GM23338 (cell line): ENCODE results near the gene VMAC. TPM values are rescaled to one million over a fixed set of nuclear protein-coding genes. Genes with fewer than 3 reads are reported as not detected.

Experiments
- ATAC-seq: fragments of 200-7000 bp; cut with Tn5 transposase; 3 replicates; pipeline ENCODE4 v1.9.1; 2020
- DNase-seq: peaks from one replicate; pipeline ENCODE4 v3.0.0-alpha.2; 2015; ENCODE audit warnings: low spot score
- H2AFZ ChIP-seq: fragments of 200-600 bp; sonication (generic); 2 replicates; pipeline ENCODE4 v1.8.0; 2016; ENCODE audit warnings: antibody characterized with exemption, mild to moderate bottlenecking, moderate library complexity
- H3F3A ChIP-seq: fragments of 200-600 bp; sonication (generic); replicated peaks from 2 replicates; pipeline ENCODE4 v1.8.0; 2017; ENCODE audit warnings: antibody characterized with exemption, mixed run types, low read depth
- H3K27ac ChIP-seq: fragments of 200-600 bp; sonication (generic); 2 replicates; pipeline ENCODE4 v1.6.1; 2016; ENCODE audit warnings: low read depth
- H3K27me3 ChIP-seq: fragments of 200-600 bp; sonication (generic); 2 replicates; pipeline ENCODE4 v1.8.0; 2016; ENCODE audit warnings: mild to moderate bottlenecking, mixed run types, moderate library complexity; ENCODE audit not compliant: insufficient read depth
- H3K36me3 ChIP-seq: fragments of 200-600 bp; sonication (generic); 2 replicates; pipeline ENCODE4 v1.8.0; 2016; ENCODE audit warnings: mild to moderate bottlenecking; ENCODE audit not compliant: insufficient read depth
- H3K4me1 ChIP-seq: fragments of 200-600 bp; sonication (generic); 2 replicates; pipeline ENCODE4 v1.8.0; 2016; ENCODE audit warnings: mild to moderate bottlenecking, moderate library complexity; ENCODE audit not compliant: insufficient read depth
- H3K4me2 ChIP-seq: fragments of 200-600 bp; sonication (generic); 2 replicates; pipeline ENCODE4 v1.7.1; 2017; ENCODE audit warnings: mixed run types
- H3K4me3 ChIP-seq: fragments of 200-600 bp; sonication (generic); 2 replicates; pipeline ENCODE4 v1.6.1; 2016; ENCODE audit warnings: mixed run types
- H3K79me2 ChIP-seq: fragments of 200-600 bp; sonication (generic); replicated peaks from 2 replicates; pipeline ENCODE4 v1.8.0; 2017; ENCODE audit warnings: mild to moderate bottlenecking; ENCODE audit not compliant: insufficient read depth
- H3K9me2 ChIP-seq: fragments of 200-600 bp; sonication (generic); 2 replicates; pipeline ENCODE4 v1.8.0; 2017; ENCODE audit not compliant: insufficient read depth
- H4K20me1 ChIP-seq: fragments of 200-600 bp; sonication (generic); replicated peaks from 2 replicates; pipeline ENCODE4 v1.8.0; 2017; ENCODE audit warnings: mild to moderate bottlenecking; ENCODE audit not compliant: insufficient read depth
- H3K27ac Mint-ChIP-seq: 2 replicates; pipeline ENCODE4 v1.8.0; 2020; ENCODE audit warnings: inconsistent platforms, mild to moderate bottlenecking, moderate library complexity, mixed read lengths
- H3K27me3 Mint-ChIP-seq: 3 replicates; pipeline ENCODE4 v1.8.0; 2022; ENCODE audit warnings: low read depth, mild to moderate bottlenecking, moderate library complexity, mixed read lengths, inconsistent platforms; ENCODE audit not compliant: insufficient read depth, poor library complexity
- H3K36me3 Mint-ChIP-seq: 3 replicates; pipeline ENCODE4 v1.8.0; 2021; ENCODE audit warnings: low read depth, mild to moderate bottlenecking, inconsistent platforms, moderate library complexity, mixed read lengths
- H3K4me1 Mint-ChIP-seq: 3 replicates; pipeline ENCODE4 v1.8.0; 2020; ENCODE audit warnings: mild to moderate bottlenecking, inconsistent platforms, mixed read lengths
- H3K4me3 Mint-ChIP-seq: 3 replicates; pipeline ENCODE4 v1.8.0; 2021; ENCODE audit warnings: moderate library complexity, mild to moderate bottlenecking, inconsistent platforms, mixed read lengths
- H3K9me3 Mint-ChIP-seq: 3 replicates; pipeline ENCODE4 v1.8.0; 2020; ENCODE audit warnings: moderate library complexity, mild to moderate bottlenecking, inconsistent platforms, mixed read lengths
- EZH2 ChIP-seq: fragments of 200-600 bp; sonication (generic); IDR thresholded peaks from one replicate; pipeline ENCODE4 v1.8.0; 2017; ENCODE audit warnings: antibody characterized with exemption, mild to moderate bottlenecking, low read depth; ENCODE audit not compliant: unreplicated experiment
- EZH2phosphoT487 ChIP-seq: fragments of 200-600 bp; sonication (generic); IDR thresholded peaks from one replicate; pipeline ENCODE4 v1.8.1; 2018; ENCODE audit warnings: antibody characterized with exemption; ENCODE audit not compliant: unreplicated experiment
- JUNB ChIP-seq: IDR thresholded peaks from one replicate; pipeline ENCODE4 v1.6.1; 2016; ENCODE audit warnings: antibody characterized with exemption; ENCODE audit not compliant: unreplicated experiment
- NANOG ChIP-seq: IDR thresholded peaks from 2 replicates; pipeline ENCODE4 v1.6.1; 2016; ENCODE audit warnings: antibody characterized with exemption, borderline replicate concordance
- POLR2AphosphoS5 ChIP-seq: IDR thresholded peaks from 2 replicates; pipeline ENCODE4 v1.6.1; 2016; ENCODE audit warnings: antibody characterized with exemption, low read depth
- polyA plus RNA-seq: library from polyadenylated mRNA; unstranded; fragments of >200 nt; fragmentation: Nextera tagmentation; extraction: Ambion mirVana; gene quantifications from 2 replicates; pipeline ENCODE4 v1.2.1, GENCODE V29; 2016
- total RNA-seq: library from RNA; depleted of rRNA; stranded (reverse); fragments of >200 nt; shearing (Covaris generic); gene quantifications from 2 replicates; pipeline ENCODE4 v1.2.3, GENCODE V29; 2014
- TF ChIP-seq, protein P1 (sequence below): fragments of 250-450 bp; sonication (Bioruptor Pico); IDR thresholded peaks from 2 replicates; pipeline ENCODE4 v1.5.0; 2020; ENCODE audit warnings: mild to moderate bottlenecking, moderate library complexity
- TF ChIP-seq, protein P2 (sequence below), 2 experiments: fragments of 200-600 bp in 1 of 2; sonication (generic) in 1 of 2; conservative IDR thresholded peaks; 2 replicates each; pipeline versions ENCODE4 v1.5.1 to v1.6.1; 2016 to 2017; ENCODE audit warnings: antibody characterized with exemption in 2 of 2, low read depth in 2 of 2, mild to moderate bottlenecking in 2 of 2, moderate library complexity in 1 of 2
- TF ChIP-seq, protein P3 (sequence below): IDR thresholded peaks from 2 replicates; pipeline ENCODE4 v1.6.1; 2016; ENCODE audit warnings: antibody characterized with exemption

Gene VMAC
- total and polyA plus RNA-seq, 2 experiments from 2014 or later, result 0.79 to 3.7 TPM

DNA sequence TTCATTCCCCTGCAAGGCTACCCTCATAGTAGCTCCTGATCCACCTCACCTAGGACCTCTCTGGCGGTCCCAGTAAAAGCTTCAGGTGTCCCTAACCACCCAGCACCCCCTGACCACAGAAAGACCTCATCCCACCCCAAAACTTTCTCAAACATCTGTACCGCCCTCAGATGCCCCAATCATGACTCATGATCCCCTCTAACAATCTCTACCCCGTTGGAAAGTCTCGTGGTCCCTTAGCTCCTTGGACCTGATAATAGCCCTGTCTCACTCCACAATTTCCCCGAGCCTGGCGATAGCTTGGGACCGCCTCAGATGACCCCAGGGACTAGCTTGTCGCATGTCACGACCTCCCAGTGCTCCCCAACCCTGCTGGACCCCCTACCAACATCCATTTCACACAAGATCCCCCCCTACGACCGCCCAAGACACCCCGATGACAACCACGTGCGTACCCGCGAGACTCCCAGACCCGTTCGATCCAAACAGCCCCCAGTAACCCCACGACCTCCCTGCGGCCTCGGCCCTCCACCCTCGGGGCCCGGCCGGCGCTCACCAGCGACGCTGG lies 1.5 kb upstream of the VMAC start (continued):
- TF ChIP-seq, protein P1, sequence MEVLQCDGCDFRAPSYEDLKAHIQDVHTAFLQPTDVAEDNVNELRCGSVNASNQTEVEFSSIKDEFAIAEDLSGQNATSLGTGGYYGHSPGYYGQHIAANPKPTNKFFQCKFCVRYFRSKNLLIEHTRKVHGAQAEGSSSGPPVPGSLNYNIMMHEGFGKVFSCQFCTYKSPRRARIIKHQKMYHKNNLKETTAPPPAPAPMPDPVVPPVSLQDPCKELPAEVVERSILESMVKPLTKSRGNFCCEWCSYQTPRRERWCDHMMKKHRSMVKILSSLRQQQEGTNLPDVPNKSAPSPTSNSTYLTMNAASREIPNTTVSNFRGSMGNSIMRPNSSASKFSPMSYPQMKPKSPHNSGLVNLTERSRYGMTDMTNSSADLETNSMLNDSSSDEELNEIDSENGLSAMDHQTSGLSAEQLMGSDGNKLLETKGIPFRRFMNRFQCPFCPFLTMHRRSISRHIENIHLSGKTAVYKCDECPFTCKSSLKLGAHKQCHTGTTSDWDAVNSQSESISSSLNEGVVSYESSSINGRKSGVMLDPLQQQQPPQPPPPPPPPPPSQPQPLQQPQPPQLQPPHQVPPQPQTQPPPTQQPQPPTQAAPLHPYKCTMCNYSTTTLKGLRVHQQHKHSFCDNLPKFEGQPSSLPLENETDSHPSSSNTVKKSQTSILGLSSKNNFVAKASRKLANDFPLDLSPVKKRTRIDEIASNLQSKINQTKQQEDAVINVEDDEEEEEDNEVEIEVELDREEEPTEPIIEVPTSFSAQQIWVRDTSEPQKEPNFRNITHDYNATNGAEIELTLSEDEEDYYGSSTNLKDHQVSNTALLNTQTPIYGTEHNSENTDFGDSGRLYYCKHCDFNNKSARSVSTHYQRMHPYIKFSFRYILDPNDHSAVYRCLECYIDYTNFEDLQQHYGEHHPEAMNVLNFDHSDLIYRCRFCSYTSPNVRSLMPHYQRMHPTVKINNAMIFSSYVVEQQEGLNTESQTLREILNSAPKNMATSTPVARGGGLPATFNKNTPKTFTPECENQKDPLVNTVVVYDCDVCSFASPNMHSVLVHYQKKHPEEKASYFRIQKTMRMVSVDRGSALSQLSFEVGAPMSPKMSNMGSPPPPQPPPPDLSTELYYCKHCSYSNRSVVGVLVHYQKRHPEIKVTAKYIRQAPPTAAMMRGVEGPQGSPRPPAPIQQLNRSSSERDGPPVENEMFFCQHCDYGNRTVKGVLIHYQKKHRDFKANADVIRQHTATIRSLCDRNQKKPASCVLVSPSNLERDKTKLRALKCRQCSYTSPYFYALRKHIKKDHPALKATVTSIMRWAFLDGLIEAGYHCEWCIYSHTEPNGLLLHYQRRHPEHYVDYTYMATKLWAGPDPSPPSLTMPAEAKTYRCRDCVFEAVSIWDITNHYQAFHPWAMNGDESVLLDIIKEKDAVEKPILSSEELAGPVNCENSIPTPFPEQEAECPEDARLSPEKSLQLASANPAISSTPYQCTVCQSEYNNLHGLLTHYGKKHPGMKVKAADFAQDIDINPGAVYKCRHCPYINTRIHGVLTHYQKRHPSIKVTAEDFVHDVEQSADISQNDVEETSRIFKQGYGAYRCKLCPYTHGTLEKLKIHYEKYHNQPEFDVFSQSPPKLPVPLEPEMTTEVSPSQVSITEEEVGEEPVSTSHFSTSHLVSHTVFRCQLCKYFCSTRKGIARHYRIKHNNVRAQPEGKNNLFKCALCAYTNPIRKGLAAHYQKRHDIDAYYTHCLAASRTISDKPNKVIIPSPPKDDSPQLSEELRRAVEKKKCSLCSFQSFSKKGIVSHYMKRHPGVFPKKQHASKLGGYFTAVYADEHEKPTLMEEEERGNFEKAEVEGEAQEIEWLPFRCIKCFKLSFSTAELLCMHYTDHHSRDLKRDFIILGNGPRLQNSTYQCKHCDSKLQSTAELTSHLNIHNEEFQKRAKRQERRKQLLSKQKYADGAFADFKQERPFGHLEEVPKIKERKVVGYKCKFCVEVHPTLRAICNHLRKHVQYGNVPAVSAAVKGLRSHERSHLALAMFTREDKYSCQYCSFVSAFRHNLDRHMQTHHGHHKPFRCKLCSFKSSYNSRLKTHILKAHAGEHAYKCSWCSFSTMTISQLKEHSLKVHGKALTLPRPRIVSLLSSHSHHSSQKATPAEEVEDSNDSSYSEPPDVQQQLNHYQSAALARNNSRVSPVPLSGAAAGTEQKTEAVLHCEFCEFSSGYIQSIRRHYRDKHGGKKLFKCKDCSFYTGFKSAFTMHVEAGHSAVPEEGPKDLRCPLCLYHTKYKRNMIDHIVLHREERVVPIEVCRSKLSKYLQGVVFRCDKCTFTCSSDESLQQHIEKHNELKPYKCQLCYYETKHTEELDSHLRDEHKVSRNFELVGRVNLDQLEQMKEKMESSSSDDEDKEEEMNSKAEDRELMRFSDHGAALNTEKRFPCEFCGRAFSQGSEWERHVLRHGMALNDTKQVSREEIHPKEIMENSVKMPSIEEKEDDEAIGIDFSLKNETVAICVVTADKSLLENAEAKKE (CRISPR knock-in tag), result no peak
- TF ChIP-seq, protein P2, sequence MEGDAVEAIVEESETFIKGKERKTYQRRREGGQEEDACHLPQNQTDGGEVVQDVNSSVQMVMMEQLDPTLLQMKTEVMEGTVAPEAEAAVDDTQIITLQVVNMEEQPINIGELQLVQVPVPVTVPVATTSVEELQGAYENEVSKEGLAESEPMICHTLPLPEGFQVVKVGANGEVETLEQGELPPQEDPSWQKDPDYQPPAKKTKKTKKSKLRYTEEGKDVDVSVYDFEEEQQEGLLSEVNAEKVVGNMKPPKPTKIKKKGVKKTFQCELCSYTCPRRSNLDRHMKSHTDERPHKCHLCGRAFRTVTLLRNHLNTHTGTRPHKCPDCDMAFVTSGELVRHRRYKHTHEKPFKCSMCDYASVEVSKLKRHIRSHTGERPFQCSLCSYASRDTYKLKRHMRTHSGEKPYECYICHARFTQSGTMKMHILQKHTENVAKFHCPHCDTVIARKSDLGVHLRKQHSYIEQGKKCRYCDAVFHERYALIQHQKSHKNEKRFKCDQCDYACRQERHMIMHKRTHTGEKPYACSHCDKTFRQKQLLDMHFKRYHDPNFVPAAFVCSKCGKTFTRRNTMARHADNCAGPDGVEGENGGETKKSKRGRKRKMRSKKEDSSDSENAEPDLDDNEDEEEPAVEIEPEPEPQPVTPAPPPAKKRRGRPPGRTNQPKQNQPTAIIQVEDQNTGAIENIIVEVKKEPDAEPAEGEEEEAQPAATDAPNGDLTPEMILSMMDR (conservative IDR thresholded peaks at IDR 0.05; ENCODE audit: low read depth in 2 of 2), result no peak

DNA sequence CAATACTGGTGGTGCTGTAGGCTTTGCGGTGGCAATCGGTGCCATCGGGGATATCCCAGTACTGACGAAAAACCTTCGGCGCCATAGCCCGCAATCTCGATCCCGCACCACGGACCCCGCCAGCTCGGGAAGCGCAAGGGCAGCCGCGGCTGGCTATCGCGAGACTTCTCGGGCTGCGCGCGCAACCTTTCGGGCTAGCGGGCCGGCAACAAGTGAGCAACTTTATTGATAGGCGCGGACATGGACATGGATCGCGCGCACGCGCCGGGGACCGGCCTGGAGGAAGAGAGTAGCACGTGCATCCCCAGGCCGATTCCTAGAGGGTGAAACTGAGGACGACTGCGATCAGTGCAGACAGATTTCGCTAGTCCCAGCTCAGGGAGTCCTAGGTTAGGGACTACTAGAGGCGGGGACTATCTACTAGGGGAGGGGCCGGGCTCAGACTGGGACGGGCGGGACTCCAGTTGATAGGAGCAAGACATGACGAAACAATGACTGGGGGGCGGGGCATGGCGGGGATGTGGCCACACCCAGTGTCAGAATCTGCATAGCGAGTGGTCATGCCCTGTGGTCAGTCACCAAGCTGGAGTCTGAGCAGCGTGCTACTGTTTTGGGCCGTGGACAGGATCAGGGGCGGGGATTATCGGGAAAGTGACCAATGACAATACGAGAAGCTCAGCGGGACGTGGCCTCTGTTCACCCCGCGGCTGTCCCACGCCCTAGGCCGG lies 884 bp upstream of the VMAC start, which contains the start of gene NDUFA11:
TSS of gene NDUFA11 (minus strand) at position 167 of the 728 bp plus-strand sequence. CDS start at position 85, 82 bp downstream.
- H3K4me2 ChIP-seq, result peak within 1 kb of the TSS; percentile 94
- peaks cover 36% of the 10 kb centered on the region for H3K79me2 ChIP-seq
- H3F3A ChIP-seq, result no peaks in the 10 kb centered on the region
- peak; percentile 97 for DNase-seq
- H3K4me1 Mint-ChIP-seq, result 0 out of 3 replicates have a peak, but pooled peaks cover 3% of the 10 kb centered on the region
- H3K36me3 Mint-ChIP-seq, result peaks cover 19% of the 10 kb centered on the region
- peak within 1 kb of the TSS; percentile 95 for H3K27ac ChIP-seq
- H3K4me3 Mint-ChIP-seq, result peak within 1 kb of the TSS; percentile 99
- H3K27me3 ChIP-seq, result no peaks in the 10 kb centered on the region
- peak within 1 kb of the TSS; percentile 79 for H2AFZ ChIP-seq
- peak; percentile 56 for ATAC-seq
- H3K9me3 Mint-ChIP-seq, result no peaks in the 10 kb centered on the region
- peak within 1 kb of the TSS; percentile 91 for H3K4me3 ChIP-seq
- peaks cover 16% of the 10 kb centered on the region for H3K27me3 Mint-ChIP-seq
- no peaks in the 10 kb centered on the region for H3K9me2 ChIP-seq
- no peaks in the 10 kb centered on the region for H3K36me3 ChIP-seq
- H3K27ac Mint-ChIP-seq, result peak within 1 kb of the TSS; percentile 99
- TF ChIP-seq EZH2phosphoT487 (no peak), JUNB (no peak), EZH2 (no peak), NANOG (no peak), POLR2AphosphoS5 (peak; percentile 97)
- TF ChIP-seq, protein P3, sequence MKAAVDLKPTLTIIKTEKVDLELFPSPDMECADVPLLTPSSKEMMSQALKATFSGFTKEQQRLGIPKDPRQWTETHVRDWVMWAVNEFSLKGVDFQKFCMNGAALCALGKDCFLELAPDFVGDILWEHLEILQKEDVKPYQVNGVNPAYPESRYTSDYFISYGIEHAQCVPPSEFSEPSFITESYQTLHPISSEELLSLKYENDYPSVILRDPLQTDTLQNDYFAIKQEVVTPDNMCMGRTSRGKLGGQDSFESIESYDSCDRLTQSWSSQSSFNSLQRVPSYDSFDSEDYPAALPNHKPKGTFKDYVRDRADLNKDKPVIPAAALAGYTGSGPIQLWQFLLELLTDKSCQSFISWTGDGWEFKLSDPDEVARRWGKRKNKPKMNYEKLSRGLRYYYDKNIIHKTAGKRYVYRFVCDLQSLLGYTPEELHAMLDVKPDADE, result peak; percentile 62; the same call in 1 of the 2 replicates
- H4K20me1 ChIP-seq, result peaks cover 25% of the 10 kb centered on the region
- no peaks in the 10 kb centered on the region for H3K4me1 ChIP-seq
